ENCODE measurements around the gene FEZF2. TPM values are rescaled to one million over a fixed set of nuclear protein-coding genes. Genes with fewer than 3 reads are reported as not detected.
A peak's percentile ranks its signal among the peaks of the same experiment; 100 is the strongest.

FEZF2 gene
- total and polyA plus RNA-seq, 7 experiments from 2014 or later = not detected

DNA sequence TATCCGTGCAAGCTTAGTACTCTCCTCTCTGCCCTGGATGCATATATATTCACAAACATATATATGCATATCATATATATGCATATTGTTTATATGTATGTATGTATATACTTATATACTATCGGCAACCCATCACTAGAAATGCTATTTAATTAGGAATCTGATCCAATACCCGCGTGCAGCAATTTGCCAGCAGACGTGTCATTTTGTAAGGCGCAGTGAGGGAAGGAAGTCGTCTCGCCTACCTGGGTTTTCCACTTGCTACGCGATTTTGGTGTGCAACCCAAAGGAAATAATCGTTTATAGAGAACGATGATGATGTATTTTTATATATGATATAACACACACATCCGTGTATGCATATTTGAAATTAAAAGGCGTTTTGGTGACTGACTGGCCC, 5.6 kb upstream of the FEZF2 start:
- no peak for DNase-seq
- intact Hi-C loops (cut with micrococcal nuclease) = no loop called here
- no peak for ATAC-seq
- Mint-ChIP-seq H3K9me3 (peaks cover 0 to 15% (median 5%) of the 10 kb centered on the region in 11 donors), H3K27me3 (peaks cover 74 to 88% (median 79%) of the 10 kb centered on the region in 5 donors), H3K36me3 (peaks cover 0 to 5% (median 4%) of the 10 kb centered on the region in 5 donors), H3K4me1 (peaks cover 0 to 14% (median 4%) of the 10 kb centered on the region in 7 donors), H3K27ac (no peak overlapping the region), H3K4me3 (peak overlapping the region in 1 of 10 donors; percentile 29)
- no peaks in the 10 kb centered on the region for H3K9me3 ChIP-seq (ENCODE audit: control insufficient read depth in 2 of 3, low read length in 3 of 3)
- POLR2A ChIA-PET = no interaction called here
- no peaks in the 10 kb centered on the region for H3K36me3 ChIP-seq (ENCODE audit: control insufficient read depth in 2 of 3, insufficient read depth in 3 of 3, low read length in 3 of 3)
- no peak overlapping the region for H3K4me3 ChIP-seq (ENCODE audit: low read length)
- H3K27ac ChIP-seq (ENCODE audit: low read depth, low read length) = no peak overlapping the region
- CTCF ChIA-PET = no interaction called here
- no peaks in the 10 kb centered on the region for H3K4me1 ChIP-seq (ENCODE audit: control insufficient read depth in 2 of 2, insufficient read depth in 2 of 2, low read length in 2 of 2)
- peaks cover 0 to 6% of the 10 kb centered on the region in 2 donors for H3K27me3 ChIP-seq (ENCODE audit: control insufficient read depth in 2 of 2, insufficient read depth in 2 of 2, low read length in 2 of 2)

DNA sequence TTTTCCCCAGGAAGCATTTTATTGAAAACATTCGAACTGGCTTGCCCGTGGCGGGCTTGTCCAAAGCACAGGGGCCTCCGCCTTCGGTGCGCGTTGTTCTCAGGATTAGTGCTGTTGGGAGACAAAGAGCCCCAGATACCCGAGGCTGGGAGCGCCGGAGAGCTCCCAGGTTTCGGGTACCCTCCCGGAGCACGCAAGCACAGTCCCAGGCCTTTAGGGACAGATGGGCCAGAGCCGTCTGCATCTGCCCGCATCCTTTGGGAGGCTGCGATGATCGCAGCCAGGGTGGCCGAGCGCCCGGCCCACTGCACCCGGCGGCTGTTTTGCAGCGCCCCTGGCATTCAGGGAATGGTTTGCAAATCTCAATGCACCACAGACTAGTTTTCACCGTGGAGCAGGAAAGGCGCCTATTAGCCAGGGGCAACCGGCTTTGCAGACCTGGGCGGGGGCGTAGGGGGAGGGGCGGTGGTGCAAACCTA, 5.0 kb upstream of the FEZF2 start:
- intact Hi-C loops (cut with micrococcal nuclease) = no loop called here
- Mint-ChIP-seq H3K4me3 (no peak overlapping the region), H3K4me1 (peaks cover 0 to 15% (median 7%) of the 10 kb centered on the region in 7 donors), H3K9me3 (peaks cover 0 to 15% (median 2%) of the 10 kb centered on the region in 11 donors), H3K27ac (peak overlapping the region in 1 of 9 donors; percentile 58), H3K36me3 (peaks cover 0 to 5% (median 4%) of the 10 kb centered on the region in 5 donors), H3K27me3 (peaks cover 71 to 88% (median 81%) of the 10 kb centered on the region in 5 donors)
- DNase-seq (no peak), ATAC-seq (no peak)
- no peak overlapping the region for H3K4me3 ChIP-seq (ENCODE audit: low read length)
- no peaks in the 10 kb centered on the region for H3K9me3 ChIP-seq (ENCODE audit: control insufficient read depth in 2 of 3, low read length in 3 of 3)
- peaks cover 0 to 6% of the 10 kb centered on the region in 2 donors for H3K27me3 ChIP-seq (ENCODE audit: control insufficient read depth in 2 of 2, insufficient read depth in 2 of 2, low read length in 2 of 2)
- no peak overlapping the region for H3K27ac ChIP-seq (ENCODE audit: low read depth, low read length)
- POLR2A ChIA-PET = no interaction called here
- CTCF ChIA-PET = no interaction called here
- H3K4me1 ChIP-seq (ENCODE audit: control insufficient read depth in 2 of 2, insufficient read depth in 2 of 2, low read length in 2 of 2) = no peaks in the 10 kb centered on the region
- no peaks in the 10 kb centered on the region for H3K36me3 ChIP-seq (ENCODE audit: control insufficient read depth in 2 of 3, insufficient read depth in 3 of 3, low read length in 3 of 3)

DNA sequence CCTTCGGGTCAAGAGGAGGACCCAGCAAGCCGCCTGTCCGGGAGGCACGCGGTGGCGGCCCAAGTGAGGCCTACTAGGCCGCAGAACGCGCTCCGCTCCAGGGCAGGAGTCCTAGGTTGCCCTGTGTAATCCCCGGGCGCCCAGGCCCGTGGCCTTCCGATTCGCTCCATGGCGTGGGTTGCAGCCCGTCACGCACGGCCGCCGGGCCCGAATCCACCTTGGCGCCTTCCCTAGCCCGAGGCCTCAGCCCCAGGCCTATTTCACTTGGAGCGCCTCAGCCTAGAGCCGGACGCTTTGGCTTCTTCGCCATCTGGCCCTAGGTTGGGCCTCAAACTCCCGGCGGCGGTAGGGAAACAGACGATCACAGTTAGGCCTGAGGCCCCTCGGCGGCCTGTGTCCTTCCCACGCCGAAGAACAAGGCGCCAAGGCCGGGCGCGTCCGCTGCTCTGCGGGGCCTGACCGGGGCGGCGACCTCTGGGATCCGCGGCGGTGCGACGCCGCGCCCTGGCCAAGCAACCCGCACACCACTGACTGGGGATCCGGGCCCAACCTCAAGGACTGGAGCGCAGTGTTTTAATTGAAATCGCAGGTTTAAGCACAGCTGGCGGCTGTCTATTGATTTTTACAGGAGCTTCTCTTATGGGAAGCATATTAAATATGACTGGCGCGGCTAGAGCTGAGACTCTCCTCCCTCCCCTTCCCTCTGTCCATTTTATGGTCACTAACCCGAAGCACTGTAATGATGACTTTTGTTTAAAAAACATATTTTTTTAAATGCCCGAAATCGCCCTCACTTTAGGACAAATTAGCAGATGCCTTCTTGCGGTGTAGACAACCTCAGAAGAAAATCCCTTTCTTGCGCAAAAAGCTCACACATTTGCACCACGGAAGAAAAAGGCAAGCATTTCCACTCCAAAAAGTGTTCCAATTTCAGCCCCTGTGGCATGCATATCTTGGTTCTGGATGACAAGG, 3.8 kb upstream of the FEZF2 start:
- CTCF ChIA-PET = no interaction called here
- intact Hi-C loops (cut with micrococcal nuclease) = no loop called here
- Mint-ChIP-seq H3K4me3 (no peak overlapping the region), H3K27me3 (peaks cover 68 to 90% (median 78%) of the 10 kb centered on the region in 5 donors), H3K9me3 (peaks cover 0 to 13% (median 2%) of the 10 kb centered on the region in 11 donors), H3K27ac (peak overlapping the region in 1 of 9 donors; percentile 23), H3K4me1 (peaks cover 0 to 15% (median 7%) of the 10 kb centered on the region in 7 donors), H3K36me3 (peaks cover 0 to 5% (median 4%) of the 10 kb centered on the region in 5 donors)
- no peak overlapping the region for H3K4me3 ChIP-seq (ENCODE audit: low read length)
- POLR2A ChIA-PET = no interaction called here
- H3K9me3 ChIP-seq (ENCODE audit: control insufficient read depth in 2 of 3, low read length in 3 of 3) = no peaks in the 10 kb centered on the region
- H3K36me3 ChIP-seq (ENCODE audit: control insufficient read depth in 2 of 3, insufficient read depth in 3 of 3, low read length in 3 of 3) = no peaks in the 10 kb centered on the region
- DNase-seq (no peak), ATAC-seq (no peak)
- H3K27ac ChIP-seq (ENCODE audit: low read depth, low read length) = no peak overlapping the region
- no peaks in the 10 kb centered on the region for H3K4me1 ChIP-seq (ENCODE audit: control insufficient read depth in 2 of 2, insufficient read depth in 2 of 2, low read length in 2 of 2)
- peaks cover 0 to 6% of the 10 kb centered on the region in 2 donors for H3K27me3 ChIP-seq (ENCODE audit: control insufficient read depth in 2 of 2, insufficient read depth in 2 of 2, low read length in 2 of 2)

DNA sequence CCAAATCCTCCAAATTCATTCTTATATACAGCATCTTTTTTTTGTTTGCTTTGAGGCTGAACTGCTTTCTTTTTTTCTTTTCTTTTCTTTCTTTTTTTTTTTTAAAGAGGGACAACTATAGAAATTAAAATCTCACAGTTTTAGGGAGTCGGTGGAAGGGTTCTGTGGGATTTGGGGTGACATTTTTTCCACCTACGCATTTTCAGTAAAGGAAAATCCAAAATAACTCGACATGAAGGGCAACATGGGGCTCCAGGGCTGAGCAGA, 3.0 kb upstream of the FEZF2 start:
- Mint-ChIP-seq H3K36me3 (peaks cover 0 to 5% (median 2%) of the 10 kb centered on the region in 5 donors), H3K27me3 (peaks cover 62 to 89% (median 75%) of the 10 kb centered on the region in 5 donors), H3K4me1 (peaks cover 0 to 15% (median 7%) of the 10 kb centered on the region in 7 donors), H3K4me3 (no peak overlapping the region), H3K9me3 (peaks cover 0 to 7% (median 2%) of the 10 kb centered on the region in 11 donors), H3K27ac (no peak overlapping the region)
- Histone ChIP-seq H3K4me3 (ENCODE audit: low read length) (no peak overlapping the region), H3K27me3 (ENCODE audit: control insufficient read depth in 2 of 2, insufficient read depth in 2 of 2, low read length in 2 of 2) (peaks cover 0 to 9% of the 10 kb centered on the region in 2 donors), H3K27ac (ENCODE audit: low read depth, low read length) (no peak overlapping the region), H3K4me1 (ENCODE audit: control insufficient read depth in 2 of 2, insufficient read depth in 2 of 2, low read length in 2 of 2) (no peaks in the 10 kb centered on the region), H3K9me3 (ENCODE audit: control insufficient read depth in 2 of 3, low read length in 3 of 3) (no peaks in the 10 kb centered on the region), H3K36me3 (ENCODE audit: control insufficient read depth in 2 of 3, insufficient read depth in 3 of 3, low read length in 3 of 3) (no peaks in the 10 kb centered on the region)
- ChIA-PET POLR2A (no interaction called here), CTCF (no interaction called here)
- ATAC-seq (no peak), DNase-seq (no peak)
- intact Hi-C loops (cut with micrococcal nuclease) = no loop called here

DNA sequence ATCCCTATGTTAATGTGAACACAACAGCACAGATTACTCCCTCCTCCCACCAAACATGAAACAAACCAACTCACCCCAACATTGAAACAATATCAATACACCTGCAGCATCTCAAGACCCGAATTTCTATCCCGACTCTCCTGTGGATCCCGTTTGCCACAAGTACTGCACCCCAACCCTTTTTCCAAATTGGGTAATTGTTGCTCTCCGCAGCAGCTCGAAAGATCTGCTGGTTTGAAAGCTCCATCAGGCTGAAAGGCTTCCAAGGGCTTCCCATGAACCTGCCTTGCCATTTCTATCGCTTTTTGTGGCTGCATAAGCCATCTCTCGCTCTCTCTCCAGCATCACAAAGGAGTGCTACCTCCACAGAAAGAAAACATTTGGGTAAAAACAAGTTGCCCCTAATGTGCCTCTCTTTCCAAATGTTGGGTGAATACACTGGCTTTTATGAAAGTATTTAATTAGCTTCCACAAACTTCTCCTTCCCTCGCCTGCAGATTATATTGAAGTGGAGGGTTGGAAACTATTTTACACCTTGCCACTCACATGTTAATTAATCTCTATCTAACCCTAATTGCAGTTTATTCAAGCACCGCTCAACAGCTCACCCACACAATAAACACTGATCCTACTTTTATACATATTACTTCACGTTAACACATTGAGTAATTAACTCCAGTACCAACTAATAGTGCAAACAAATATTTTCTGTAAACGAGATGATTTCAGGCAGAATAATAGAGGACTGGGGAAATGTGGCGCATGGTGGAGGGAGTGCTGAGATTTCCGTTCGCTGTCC, 2.5 kb upstream of the FEZF2 start:
- H3K4me1 ChIP-seq (ENCODE audit: control insufficient read depth in 2 of 2, insufficient read depth in 2 of 2, low read length in 2 of 2) = no peaks in the 10 kb centered on the region
- ATAC-seq (no peak), DNase-seq (no peak)
- ChIA-PET POLR2A (no interaction called here), CTCF (no interaction called here)
- H3K4me3 Mint-ChIP-seq = no peak overlapping the region
- H3K27me3 ChIP-seq (ENCODE audit: control insufficient read depth in 2 of 2, insufficient read depth in 2 of 2, low read length in 2 of 2) = peaks cover 0 to 9% of the 10 kb centered on the region in 2 donors
- H3K4me3 ChIP-seq (ENCODE audit: low read length) = no peak overlapping the region
- H3K9me3 ChIP-seq (ENCODE audit: control insufficient read depth in 2 of 3, low read length in 3 of 3) = no peaks in the 10 kb centered on the region
- peaks cover 0 to 8% (median 3%) of the 10 kb centered on the region in 5 donors for H3K36me3 Mint-ChIP-seq
- peaks cover 0 to 7% (median 0%) of the 10 kb centered on the region in 11 donors for H3K9me3 Mint-ChIP-seq
- peaks cover 0 to 16% (median 7%) of the 10 kb centered on the region in 7 donors for H3K4me1 Mint-ChIP-seq
- H3K27me3 Mint-ChIP-seq = peaks cover 62 to 92% (median 75%) of the 10 kb centered on the region in 5 donors
- intact Hi-C loops (cut with micrococcal nuclease) = no loop called here
- H3K27ac Mint-ChIP-seq = no peak overlapping the region
- H3K27ac ChIP-seq (ENCODE audit: low read depth, low read length) = no peak overlapping the region
- H3K36me3 ChIP-seq (ENCODE audit: control insufficient read depth in 2 of 3, insufficient read depth in 3 of 3, low read length in 3 of 3) = no peaks in the 10 kb centered on the region

DNA sequence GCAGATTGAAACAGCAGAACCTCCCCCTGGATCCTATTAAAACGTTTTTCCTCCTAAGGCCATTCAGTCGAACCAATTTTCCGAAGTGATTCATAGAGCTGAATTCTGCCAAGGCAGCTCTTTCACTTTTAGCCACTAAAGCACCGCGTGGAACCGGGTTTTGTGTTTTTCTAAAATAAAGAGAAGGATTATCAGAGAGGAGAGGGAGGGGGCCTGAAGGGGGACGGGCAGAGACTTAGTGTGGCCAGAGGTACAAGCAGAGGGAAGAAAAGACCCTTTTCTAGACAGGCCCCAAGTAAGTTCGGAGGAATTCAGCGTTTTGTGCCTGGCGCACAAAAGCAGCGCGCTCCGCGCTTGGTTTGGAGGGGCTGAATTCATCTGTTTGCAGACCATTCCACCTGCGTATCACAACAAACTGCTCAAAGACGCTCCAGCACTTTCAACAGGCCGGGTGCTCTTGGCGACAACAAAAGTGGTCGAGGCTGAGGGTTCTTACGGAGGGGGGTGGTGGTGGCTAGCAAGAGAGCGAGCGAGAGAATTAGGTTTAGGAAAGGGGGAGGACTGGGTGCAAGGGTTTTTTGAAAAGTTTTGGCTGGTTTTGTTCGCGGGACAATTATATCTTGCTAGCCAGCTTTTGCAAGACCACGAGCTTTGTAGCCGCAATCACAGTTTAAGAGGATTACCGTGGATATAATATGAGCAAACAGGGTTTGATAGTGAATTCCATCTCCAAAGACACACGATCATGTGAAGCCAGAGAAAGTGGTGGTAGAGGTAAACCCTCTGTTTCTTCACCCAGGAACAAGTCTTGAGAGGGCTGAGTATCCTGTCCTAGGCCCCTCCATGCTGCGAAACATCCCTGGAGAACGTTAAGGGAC, 1.2 kb upstream of the FEZF2 start:
- peak overlapping the region in 7 of 10 donors; percentile 9 to 49 (median 32) for H3K4me3 Mint-ChIP-seq
- no peaks in the 10 kb centered on the region for H3K4me1 ChIP-seq (ENCODE audit: control insufficient read depth in 2 of 2, insufficient read depth in 2 of 2, low read length in 2 of 2)
- peaks cover 0 to 7% (median 1%) of the 10 kb centered on the region in 11 donors for H3K9me3 Mint-ChIP-seq
- peaks cover 0 to 9% of the 10 kb centered on the region in 2 donors for H3K27me3 ChIP-seq (ENCODE audit: control insufficient read depth in 2 of 2, insufficient read depth in 2 of 2, low read length in 2 of 2)
- no peak overlapping the region for H3K4me3 ChIP-seq (ENCODE audit: low read length)
- H3K9me3 ChIP-seq (ENCODE audit: control insufficient read depth in 2 of 3, low read length in 3 of 3) = no peaks in the 10 kb centered on the region
- H3K4me1 Mint-ChIP-seq = peaks cover 0 to 19% (median 8%) of the 10 kb centered on the region in 7 donors
- no peaks in the 10 kb centered on the region for H3K36me3 ChIP-seq (ENCODE audit: control insufficient read depth in 2 of 3, insufficient read depth in 3 of 3, low read length in 3 of 3)
- H3K27ac ChIP-seq (ENCODE audit: low read depth, low read length) = no peak overlapping the region
- no peak for ATAC-seq
- POLR2A ChIA-PET = no interaction called here
- intact Hi-C loops (cut with micrococcal nuclease) = loop anchor here in 1 of 2 donors (5.0 kb wide), 1 partner anchor 503 kb away; the partner anchor contains the start of gene CADPS
- CTCF ChIA-PET = no interaction called here
- peak overlapping the region in 1 of 9 donors; percentile 52 for H3K27ac Mint-ChIP-seq
- DNase-seq = no peak
- H3K27me3 Mint-ChIP-seq = peaks cover 61 to 93% (median 75%) of the 10 kb centered on the region in 5 donors
- peaks cover 0 to 8% (median 4%) of the 10 kb centered on the region in 5 donors for H3K36me3 Mint-ChIP-seq
